GM13977 (cell line): ENCODE data around the gene PREX1.

Experiments used
- DNase-seq: peaks from one replicate; pipeline ENCODE4 v3.0.0; 2012; ENCODE audit warnings: low spot score
- in situ Hi-C: fragments of 300-500 bp; cut with MboI; formaldehyde crosslinking; loops from one replicate; pipeline ENCODE4 v1.12.0; 2022; ENCODE audit warnings: low sequenced_read_pairs, low pct_unique_long_range_greater_than_20kb, mixed read lengths, inconsistent platforms; ENCODE audit not compliant: unreplicated experiment
- TF ChIP-seq, protein P1 (sequence below): IDR thresholded peaks from 2 replicates; pipeline ENCODE4 v1.5.1; 2012; ENCODE audit warnings: mild to moderate bottlenecking, control low read depth; ENCODE audit not compliant: insufficient read depth; ENCODE audit errors: extremely low read depth, missing control alignments

PREX1 gene

DNA sequence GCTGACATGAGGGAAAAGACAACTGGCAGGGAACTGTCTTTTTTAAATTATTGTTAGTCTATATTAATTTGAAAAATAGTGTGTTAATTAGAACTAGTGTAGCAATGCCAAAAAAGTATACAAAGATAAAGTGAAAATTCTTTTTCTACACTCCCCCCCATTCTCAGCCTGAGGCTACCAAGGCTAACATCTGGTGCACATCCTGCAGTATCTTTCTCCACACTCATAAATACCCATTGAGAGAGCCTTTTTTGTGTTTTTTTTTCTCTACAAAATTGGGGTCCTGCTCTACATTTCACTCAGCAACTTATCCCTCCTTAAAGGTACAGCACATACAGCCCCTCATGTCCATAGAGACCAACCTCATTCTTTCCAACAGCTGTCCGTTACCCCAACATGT is 20.7 kb downstream of the PREX1 start:
- in situ Hi-C loops, result no loop called here
- TF ChIP-seq, protein P1, sequence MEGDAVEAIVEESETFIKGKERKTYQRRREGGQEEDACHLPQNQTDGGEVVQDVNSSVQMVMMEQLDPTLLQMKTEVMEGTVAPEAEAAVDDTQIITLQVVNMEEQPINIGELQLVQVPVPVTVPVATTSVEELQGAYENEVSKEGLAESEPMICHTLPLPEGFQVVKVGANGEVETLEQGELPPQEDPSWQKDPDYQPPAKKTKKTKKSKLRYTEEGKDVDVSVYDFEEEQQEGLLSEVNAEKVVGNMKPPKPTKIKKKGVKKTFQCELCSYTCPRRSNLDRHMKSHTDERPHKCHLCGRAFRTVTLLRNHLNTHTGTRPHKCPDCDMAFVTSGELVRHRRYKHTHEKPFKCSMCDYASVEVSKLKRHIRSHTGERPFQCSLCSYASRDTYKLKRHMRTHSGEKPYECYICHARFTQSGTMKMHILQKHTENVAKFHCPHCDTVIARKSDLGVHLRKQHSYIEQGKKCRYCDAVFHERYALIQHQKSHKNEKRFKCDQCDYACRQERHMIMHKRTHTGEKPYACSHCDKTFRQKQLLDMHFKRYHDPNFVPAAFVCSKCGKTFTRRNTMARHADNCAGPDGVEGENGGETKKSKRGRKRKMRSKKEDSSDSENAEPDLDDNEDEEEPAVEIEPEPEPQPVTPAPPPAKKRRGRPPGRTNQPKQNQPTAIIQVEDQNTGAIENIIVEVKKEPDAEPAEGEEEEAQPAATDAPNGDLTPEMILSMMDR, result no peak
- no peak for DNase-seq

DNA sequence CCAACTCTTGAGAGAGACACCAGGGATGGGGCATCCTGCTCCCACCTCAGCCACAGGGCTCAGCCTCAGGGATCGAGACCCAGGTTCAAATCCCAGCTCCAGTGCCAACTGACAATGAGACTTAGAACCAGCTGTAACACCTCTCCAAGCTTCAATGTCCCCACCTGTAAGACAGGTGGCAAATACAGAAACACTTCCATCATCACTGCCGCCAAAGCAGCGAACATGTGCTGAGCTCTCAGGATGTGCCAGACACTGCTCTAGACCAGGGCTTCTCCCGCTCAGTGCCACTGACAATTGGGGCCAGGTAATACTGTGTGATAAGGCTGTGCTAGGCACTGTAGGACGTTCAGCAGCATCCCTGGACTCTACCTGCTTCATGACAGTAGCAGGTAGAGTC is 22.1 kb downstream of the PREX1 start:
- TF ChIP-seq, protein P1, result no peak
- DNase-seq, result no peak
- in situ Hi-C loops, result no loop called here

DNA sequence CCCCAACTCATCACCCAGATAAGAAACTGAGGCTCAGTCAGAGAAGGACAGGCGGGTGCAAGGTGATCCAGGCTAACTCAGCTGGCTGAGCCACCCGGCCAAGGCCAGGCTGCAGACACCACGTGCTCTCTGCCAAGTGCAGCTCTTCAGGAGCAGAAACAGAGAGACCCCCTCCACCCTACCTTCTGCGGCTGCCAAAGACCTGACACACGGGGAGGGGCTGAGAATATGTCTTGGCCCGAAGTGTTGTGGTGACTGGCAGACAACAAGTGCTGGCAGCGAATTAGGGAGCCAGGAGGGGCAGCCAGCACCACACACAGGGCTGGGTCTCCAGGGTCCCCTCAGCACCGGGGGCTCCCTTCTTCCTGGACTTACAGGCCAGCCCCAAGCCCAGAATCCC is 22.5 kb downstream of the PREX1 start:
- no peak for DNase-seq
- in situ Hi-C loops, result no loop called here

DNA sequence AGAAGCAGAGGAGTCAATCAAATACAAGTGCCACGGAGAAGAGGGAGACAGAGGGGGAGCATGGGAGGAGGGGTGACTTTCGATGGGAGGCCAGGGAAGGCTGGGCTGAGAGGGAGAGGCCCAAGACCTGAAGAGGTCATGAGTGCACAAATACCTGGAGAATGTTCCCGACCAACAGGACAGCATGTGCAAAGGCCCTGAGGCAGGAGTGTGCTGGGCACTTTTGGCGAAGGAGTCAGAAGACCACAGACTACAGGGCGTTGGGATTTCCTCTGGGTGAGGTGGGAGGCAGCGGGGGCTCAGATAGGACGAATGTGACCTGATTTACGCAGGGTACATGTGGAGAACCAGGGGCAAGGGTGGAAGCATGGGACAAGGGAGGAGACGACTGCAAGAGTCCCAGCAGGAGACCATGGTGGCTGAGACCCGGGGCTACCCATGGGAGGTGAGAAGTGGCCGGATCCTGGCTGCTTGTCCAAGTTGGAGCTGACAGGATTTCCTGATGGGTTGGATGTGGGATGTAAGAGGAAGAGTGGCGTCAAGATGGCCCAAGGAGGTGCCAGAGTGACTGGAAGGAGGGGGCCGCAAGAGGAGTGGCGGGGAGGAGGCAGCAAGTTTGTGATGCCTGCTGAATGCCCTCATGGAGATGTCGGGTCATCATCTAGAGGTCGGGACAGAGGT is 23.4 kb downstream of the PREX1 start:
- in situ Hi-C loops, result no loop called here

More for the DNA sequence above, 22.5 kb downstream of the PREX1 start:
- TF ChIP-seq, protein P1, result no peak

DNA sequence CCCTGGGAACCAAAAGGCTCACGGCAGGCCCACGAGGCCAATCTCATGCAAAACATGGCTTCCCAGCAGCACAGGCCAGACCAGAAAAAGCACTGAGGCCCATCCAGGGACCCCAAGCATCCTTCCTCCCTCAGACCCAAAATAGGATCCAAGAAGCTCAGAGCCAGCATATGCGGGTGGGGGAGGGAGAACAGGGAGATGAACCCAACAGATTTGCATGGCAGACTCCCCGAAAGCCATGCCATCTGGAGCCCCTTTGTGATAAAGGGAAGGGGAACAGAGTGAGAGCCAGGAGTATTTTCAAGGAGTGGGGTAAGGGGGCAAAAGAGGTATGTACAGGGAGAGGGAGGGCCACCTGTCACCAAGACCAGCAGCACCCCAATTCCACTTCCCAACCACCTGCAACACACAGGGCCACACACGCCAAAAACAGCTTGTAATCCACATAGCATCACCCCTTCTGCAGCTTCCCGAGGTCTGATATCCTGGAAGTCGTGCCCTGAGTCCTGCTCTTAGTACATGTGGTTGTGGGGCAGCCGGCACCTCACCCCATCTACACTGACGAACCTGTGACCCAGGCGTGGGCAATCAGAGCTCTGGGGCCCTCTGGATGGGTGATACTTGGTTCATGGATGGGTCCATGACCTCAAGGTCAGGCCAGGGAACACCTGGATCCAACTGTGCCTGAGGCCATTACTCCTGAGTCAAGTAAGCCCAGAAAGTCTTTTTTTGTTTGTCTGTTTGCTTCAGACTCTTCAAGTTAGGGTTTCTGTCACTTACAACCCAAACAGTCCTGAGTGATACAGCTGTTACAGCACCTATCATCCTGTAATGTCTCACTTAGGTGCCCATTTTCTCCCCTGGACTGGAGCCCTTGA is 24.4 kb downstream of the PREX1 start:
- no peak for DNase-seq
- in situ Hi-C loops, result no loop called here
- TF ChIP-seq, protein P1, result no peak

More for the DNA sequence above, 23.4 kb downstream of the PREX1 start:
- DNase-seq, result no peak
- TF ChIP-seq, protein P1, result no peak

DNA sequence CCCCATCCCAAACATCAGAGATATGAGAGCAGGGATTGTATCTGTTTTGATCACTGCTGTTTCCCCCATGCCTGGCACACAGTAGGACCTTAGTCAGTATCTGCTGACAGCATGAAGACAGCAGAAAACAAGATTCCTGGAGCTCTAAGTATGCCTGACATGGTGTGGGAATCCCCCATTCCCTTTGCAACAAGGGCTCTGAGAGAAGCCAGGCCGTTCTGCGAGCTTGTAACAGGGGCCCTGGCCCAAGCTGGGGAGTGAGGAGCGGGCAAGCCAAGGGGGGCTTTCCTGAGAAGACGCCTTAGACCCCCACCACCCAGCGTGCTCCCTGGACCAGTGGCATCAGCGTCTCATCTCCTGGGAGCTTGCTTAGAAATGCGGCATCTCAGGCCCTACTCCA is 25.2 kb downstream of the PREX1 start:
- in situ Hi-C loops, result no loop called here
- DNase-seq, result no peak

More for the DNA sequence above, 25.2 kb downstream of the PREX1 start:
- TF ChIP-seq, protein P1, result no peak
